Measurements from ENCODE around the gene ZXDC. TPM values are rescaled to one million over a fixed set of nuclear protein-coding genes. Genes with fewer than 3 reads are reported as not detected.

The ZXDC gene
- total RNA-seq, 1 donor from 2014 or later, result 74.4 TPM

DNA sequence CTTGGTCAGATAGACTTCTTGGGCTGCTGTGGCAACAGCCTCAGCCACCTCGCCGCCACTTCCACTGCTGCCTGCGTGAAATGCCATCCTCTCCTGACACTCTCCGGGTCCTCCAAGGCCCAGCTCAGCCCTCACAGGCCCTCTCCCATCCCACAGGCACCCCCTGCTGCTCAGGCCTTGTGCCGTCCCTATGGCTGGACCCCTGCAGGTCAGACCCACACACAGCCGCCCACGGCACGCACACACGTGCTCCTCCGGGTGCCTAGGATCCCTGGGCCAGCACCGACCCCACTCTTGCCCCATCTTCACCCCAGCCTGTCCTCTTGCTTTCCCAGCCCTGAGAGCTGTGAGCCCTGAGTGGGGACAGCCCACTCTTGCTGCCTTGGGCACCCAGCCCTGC is 61.3 kb downstream of the ZXDC start:
- DNase-seq (ENCODE audit: low spot score in 2 of 2), result peak in 1 of 2 donors; percentile 57
- Histone ChIP-seq H3K36me3 (no peaks in the 10 kb centered on the region), H3K27me3 (no peaks in the 10 kb centered on the region), H3K27ac (no peak overlapping the region), H3K4me1 (no peaks in the 10 kb centered on the region), H3K9me3 (no peaks in the 10 kb centered on the region), H3K4me3 (no peak overlapping the region)
- TF ChIP-seq, protein P1, sequence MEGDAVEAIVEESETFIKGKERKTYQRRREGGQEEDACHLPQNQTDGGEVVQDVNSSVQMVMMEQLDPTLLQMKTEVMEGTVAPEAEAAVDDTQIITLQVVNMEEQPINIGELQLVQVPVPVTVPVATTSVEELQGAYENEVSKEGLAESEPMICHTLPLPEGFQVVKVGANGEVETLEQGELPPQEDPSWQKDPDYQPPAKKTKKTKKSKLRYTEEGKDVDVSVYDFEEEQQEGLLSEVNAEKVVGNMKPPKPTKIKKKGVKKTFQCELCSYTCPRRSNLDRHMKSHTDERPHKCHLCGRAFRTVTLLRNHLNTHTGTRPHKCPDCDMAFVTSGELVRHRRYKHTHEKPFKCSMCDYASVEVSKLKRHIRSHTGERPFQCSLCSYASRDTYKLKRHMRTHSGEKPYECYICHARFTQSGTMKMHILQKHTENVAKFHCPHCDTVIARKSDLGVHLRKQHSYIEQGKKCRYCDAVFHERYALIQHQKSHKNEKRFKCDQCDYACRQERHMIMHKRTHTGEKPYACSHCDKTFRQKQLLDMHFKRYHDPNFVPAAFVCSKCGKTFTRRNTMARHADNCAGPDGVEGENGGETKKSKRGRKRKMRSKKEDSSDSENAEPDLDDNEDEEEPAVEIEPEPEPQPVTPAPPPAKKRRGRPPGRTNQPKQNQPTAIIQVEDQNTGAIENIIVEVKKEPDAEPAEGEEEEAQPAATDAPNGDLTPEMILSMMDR (IDR thresholded peaks at IDR 0.05), result no peak
- intact Hi-C loops (cut with DNase I), result no loop called here

DNA sequence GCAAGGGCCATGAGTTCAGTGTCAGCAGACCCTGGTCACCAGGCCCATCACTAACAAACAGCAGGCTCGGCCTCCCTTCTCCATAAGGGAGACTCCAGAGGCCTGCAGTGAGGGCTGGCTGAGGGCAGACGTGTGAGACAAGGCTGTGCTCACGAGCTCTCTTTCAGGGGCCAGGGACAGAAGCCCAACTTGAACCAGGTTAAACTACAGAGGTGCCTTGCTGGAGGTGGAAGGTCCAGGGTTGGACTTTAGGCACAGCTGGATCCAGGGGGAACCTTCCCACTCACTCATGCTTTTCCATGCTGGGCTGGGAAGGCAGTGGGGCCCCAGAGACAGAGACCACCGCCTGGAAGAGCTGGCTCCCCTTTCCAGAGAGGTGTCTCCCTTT is 62.0 kb downstream of the ZXDC start:
- no peaks in the 10 kb centered on the region for H3K27me3 ChIP-seq
- H3K27ac ChIP-seq, result no peak overlapping the region
- TF ChIP-seq, protein P1 (IDR thresholded peaks at IDR 0.05), result no peak
- H3K9me3 ChIP-seq, result no peaks in the 10 kb centered on the region
- H3K4me3 ChIP-seq, result no peak overlapping the region
- H3K36me3 ChIP-seq, result no peaks in the 10 kb centered on the region
- H3K4me1 ChIP-seq, result no peaks in the 10 kb centered on the region
- DNase-seq (ENCODE audit: low spot score in 2 of 2), result no peak
- intact Hi-C loops (cut with DNase I), result no loop called here

GRCh38 chr3:126412841-126413692 is 62.6 kb downstream of the ZXDC start:
- Histone ChIP-seq H3K9me3 (no peaks in the 10 kb centered on the region), H3K4me3 (no peak overlapping the region), H3K27me3 (no peaks in the 10 kb centered on the region), H3K27ac (no peak overlapping the region), H3K36me3 (no peaks in the 10 kb centered on the region), H3K4me1 (no peaks in the 10 kb centered on the region)
- intact Hi-C loops (cut with DNase I), result no loop called here
- peak in 1 of 2 donors; percentile 53 for DNase-seq (ENCODE audit: low spot score in 2 of 2)
- TF ChIP-seq, protein P1 (IDR thresholded peaks at IDR 0.05), result no peak

DNA sequence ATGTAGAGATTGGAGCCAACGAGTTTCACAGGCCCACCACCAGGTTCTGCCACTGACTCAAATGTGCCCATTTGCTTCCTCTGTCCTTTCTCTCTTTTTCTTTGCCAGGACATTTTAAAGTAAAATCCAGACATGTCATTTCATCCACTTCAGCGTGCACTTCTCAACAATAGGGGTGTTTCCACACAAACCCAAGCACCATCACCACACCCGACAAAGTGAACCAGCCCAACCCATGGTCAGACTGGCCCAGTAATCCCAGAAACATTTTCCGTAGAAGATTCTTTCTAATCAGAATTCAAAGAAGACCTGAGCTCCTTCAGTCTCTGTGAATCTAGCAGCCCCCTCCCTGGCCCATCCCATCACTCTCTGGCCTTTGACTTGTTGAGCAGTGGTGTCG is 67.6 kb downstream of the ZXDC start:
- intact Hi-C loops (cut with DNase I), result no loop called here
- Histone ChIP-seq H3K4me3 (no peak overlapping the region), H3K27ac (no peak overlapping the region), H3K36me3 (no peaks in the 10 kb centered on the region), H3K27me3 (no peaks in the 10 kb centered on the region), H3K4me1 (no peaks in the 10 kb centered on the region), H3K9me3 (no peaks in the 10 kb centered on the region)
- peak in 1 of 2 donors; percentile 7 for DNase-seq (ENCODE audit: low spot score in 2 of 2)
- TF ChIP-seq, protein P1 (IDR thresholded peaks at IDR 0.05), result no peak

DNA sequence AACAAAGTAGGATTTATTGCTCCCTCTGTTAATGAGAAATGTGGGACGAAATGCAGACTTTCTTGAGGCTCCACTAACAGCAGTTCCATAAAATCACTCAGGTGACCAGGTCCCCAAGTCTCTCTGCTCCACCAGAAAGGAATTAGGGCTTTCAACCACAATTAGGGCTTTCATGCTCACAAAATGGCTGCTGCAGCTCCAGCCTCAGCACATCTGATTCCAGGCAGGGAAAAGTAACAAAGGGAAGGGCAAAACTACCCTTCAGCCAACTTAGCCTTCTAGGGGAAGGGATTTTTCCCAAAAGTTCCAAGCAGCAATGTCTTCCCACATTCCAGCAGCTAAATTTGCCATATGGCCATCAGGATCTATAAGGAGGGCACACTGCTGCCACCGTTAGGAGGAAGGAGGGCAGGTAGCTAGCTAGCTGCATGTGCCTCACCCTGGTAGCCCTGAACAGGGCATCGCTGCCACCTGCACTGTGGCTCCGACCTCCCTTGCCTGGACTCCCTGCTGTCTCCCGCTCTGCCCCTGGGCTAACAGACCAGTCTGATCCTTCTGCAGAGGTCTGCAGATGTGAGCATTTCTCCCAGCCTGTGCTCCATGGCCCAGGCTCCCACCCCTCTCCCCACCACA is 68.2 kb downstream of the ZXDC start:
- TF ChIP-seq, protein P1 (IDR thresholded peaks at IDR 0.05), result no peak
- H3K4me1 ChIP-seq, result no peaks in the 10 kb centered on the region
- intact Hi-C loops (cut with DNase I), result no loop called here
- no peak overlapping the region for H3K4me3 ChIP-seq
- no peaks in the 10 kb centered on the region for H3K27me3 ChIP-seq
- no peaks in the 10 kb centered on the region for H3K9me3 ChIP-seq
- DNase-seq (ENCODE audit: low spot score in 2 of 2), result peak in 1 of 2 donors; percentile 47
- H3K36me3 ChIP-seq, result no peaks in the 10 kb centered on the region
- no peak overlapping the region for H3K27ac ChIP-seq

All from ascending aorta (tissue), 2 donors.